ENCODE measurements around the gene CEP112. TPM values are rescaled to one million over a fixed set of nuclear protein-coding genes. Genes with fewer than 3 reads are reported as not detected.

The CEP112 gene
- total and polyA plus RNA-seq, 9 of the 15 experiments (the other 6 are each of a cell fraction or from before 2014, with no cell fraction given), result 0.84 TPM; not detected in 8

- Histone ChIP-seq H3K27me3 (ENCODE audit: control insufficient read depth in 2 of 2, insufficient read depth in 2 of 2, low read length in 2 of 2) (no peaks in the 10 kb centered on the region; a peak in 1 of 5 replicates), H3K27ac (ENCODE audit: extremely low read depth, low read depth, low read length) (no peak overlapping the region), H3K79me2 (ENCODE audit: control insufficient read depth, insufficient read depth, low read length) (no peaks in the 10 kb centered on the region), H4K20me1 (replicated peaks; ENCODE audit: control insufficient read depth, insufficient read depth, low read length) (no peaks in the 10 kb centered on the region), H3K36me3 (ENCODE audit: control insufficient read depth, insufficient read depth, low read length) (no peaks in the 10 kb centered on the region), H2AFZ (ENCODE audit: low read depth, low read length) (no peak overlapping the region), H3K9ac (ENCODE audit: insufficient read depth in 1 of 2, low read depth in 2 of 2, low read length in 2 of 2) (no peak overlapping the region), H3K4me2 (ENCODE audit: insufficient read depth, low read length) (no peak overlapping the region), H3K9me1 (ENCODE audit: control insufficient read depth, insufficient read depth, low read length) (no peaks in the 10 kb centered on the region), H3K9me3 (replicated peaks; ENCODE audit: control insufficient read depth, insufficient read depth, low read depth, low read length) (no peaks in the 10 kb centered on the region), H3K4me1 (replicated peaks in 1 of 2; ENCODE audit: control insufficient read depth in 2 of 2, insufficient read depth in 2 of 2, low read length in 2 of 2) (no peaks in the 10 kb centered on the region), H3K4me3 (no peak overlapping the region)
- ChIA-PET POLR2A (no interaction called here), CTCF (ENCODE audit: low intra/inter-chr PET ratio) (no interaction called here)
- FAIRE-seq, result no peak
- ATAC-seq, result no peak
- BruUV-seq (replicated peaks), result no TSS peak
- intact Hi-C loops (cut with micrococcal nuclease) (no loop called here), in situ Hi-C loops (cut with MboI) (no loop called here)
- TF ChIP-seq CREB3 (tag; conservative IDR thresholded peaks at IDR 0.05; ENCODE audit: low read depth) (no peak), C11orf30 (IDR thresholded peaks at IDR 0.05; ENCODE audit: low read depth) (no peak), NR2F6 (CRISPR knock-in tag; IDR thresholded peaks at IDR 0.05) (no peak), ZNF398 (CRISPR knock-in tag; IDR thresholded peaks at IDR 0.05) (no peak), NCOA2 (IDR thresholded peaks at IDR 0.05; ENCODE audit: partially characterized antibody in 2 of 2) (no peak), U2AF1 (optimal IDR thresholded peaks at IDR 0.05; ENCODE audit: low read depth, low read length) (no peak), NONO (IDR thresholded peaks at IDR 0.05; ENCODE audit: low read depth in 2 of 2, low read length in 1 of 2) (no peak), NFXL1 (CRISPR knock-in tag; IDR thresholded peaks at IDR 0.05) (no peak), TFAP4 (CRISPR knock-in tag; IDR thresholded peaks at IDR 0.05; ENCODE audit: borderline replicate concordance) (no peak), STAT5A (IDR thresholded peaks at IDR 0.05; ENCODE audit: borderline replicate concordance, low read length) (no peak)
- DNase-seq (ENCODE audit: extremely low read depth in 1 of 4, low spot score in 3 of 4), result no peak
Observed at GRCh38 chr17:65756760-65757159, 435.2 kb downstream of the CEP112 start.
